ENCODE results near the gene ZNF549.

ZNF549 gene

GRCh38 chr19:57559008-57559403, 31.9 kb downstream of the ZNF549 start:
- Histone ChIP-seq H3K9me2 (ENCODE audit: low read depth, low read length) (no peaks in the 10 kb centered on the region), H3K9me3 (ENCODE audit: low read length) (peaks cover 21% of the 10 kb centered on the region), H3K79me2 (ENCODE audit: insufficient read depth, low read length) (no peaks in the 10 kb centered on the region), H3K4me2 (ENCODE audit: low read length) (peak overlapping the region; percentile 63), H3K27ac (ENCODE audit: low read depth, low read length, poor library complexity, severe bottlenecking) (no peak overlapping the region), H3F3A (ENCODE audit: insufficient read depth, low read length) (no peaks in the 10 kb centered on the region), H3K4me3 (ENCODE audit: low read depth, low read length, poor library complexity, severe bottlenecking) (peak overlapping the region; percentile 75), H2AFZ (ENCODE audit: low read length) (no peak overlapping the region), H3K27me3 (ENCODE audit: insufficient read depth, low read length) (no peaks in the 10 kb centered on the region), H3K9ac (ENCODE audit: low read length) (peak overlapping the region; percentile 65), H4K20me1 (ENCODE audit: insufficient read depth, low read length) (no peaks in the 10 kb centered on the region), H3K36me3 (ENCODE audit: insufficient read depth, low read length) (peaks cover 26% of the 10 kb centered on the region), H3K4me1 (ENCODE audit: insufficient read depth, low read length, severe bottlenecking) (peaks cover 13% of the 10 kb centered on the region)
- TF ChIP-seq EZH2 (IDR thresholded peaks at IDR 0.05; ENCODE audit: borderline replicate concordance, low read length), result no peak
- TF ChIP-seq CTCF (IDR thresholded peaks at IDR 0.05; ENCODE audit: low read length), result no peak

- Histone ChIP-seq H3K9ac (ENCODE audit: low read length) (peak within 1 kb of the TSS; percentile 65), H3K27ac (ENCODE audit: low read depth, low read length, poor library complexity, severe bottlenecking) (no peak within 1 kb of the TSS), H3K9me2 (ENCODE audit: low read depth, low read length) (no peaks in the 10 kb centered on the region), H3F3A (ENCODE audit: insufficient read depth, low read length) (no peaks in the 10 kb centered on the region), H3K79me2 (ENCODE audit: insufficient read depth, low read length) (no peaks in the 10 kb centered on the region), H3K4me1 (ENCODE audit: insufficient read depth, low read length, severe bottlenecking) (peaks cover 13% of the 10 kb centered on the region), H2AFZ (ENCODE audit: low read length) (no peak within 1 kb of the TSS; the same call in 1 of the 2 replicates), H4K20me1 (ENCODE audit: insufficient read depth, low read length) (no peaks in the 10 kb centered on the region), H3K27me3 (ENCODE audit: insufficient read depth, low read length) (no peaks in the 10 kb centered on the region), H3K4me3 (ENCODE audit: low read depth, low read length, poor library complexity, severe bottlenecking) (peak within 1 kb of the TSS; percentile 75), H3K36me3 (ENCODE audit: insufficient read depth, low read length) (peaks cover 21% of the 10 kb centered on the region), H3K9me3 (ENCODE audit: low read length) (peaks cover 21% of the 10 kb centered on the region), H3K4me2 (ENCODE audit: low read length) (peak within 1 kb of the TSS; percentile 63)
- TF ChIP-seq CTCF (IDR thresholded peaks at IDR 0.05; ENCODE audit: low read length) (no peak), EZH2 (IDR thresholded peaks at IDR 0.05; ENCODE audit: borderline replicate concordance, low read length) (no peak)
Observed at GRCh38 chr19:57559404-57560025, 32.4 kb downstream of the ZNF549 start, which contains the start of gene ZNF550. Gene ZNF550, minus strand, starts transcription at chr19:57559863. Its CDS starts 181 bp downstream, at chr19:57559682.

- TF ChIP-seq CTCF (IDR thresholded peaks at IDR 0.05; ENCODE audit: low read length), result no peak
- no peak for TF ChIP-seq EZH2 (IDR thresholded peaks at IDR 0.05; ENCODE audit: borderline replicate concordance, low read length)
- H3K4me2 ChIP-seq (ENCODE audit: low read length), result peak overlapping the region; percentile 63
- H4K20me1 ChIP-seq (ENCODE audit: insufficient read depth, low read length), result no peaks in the 10 kb centered on the region
- peaks cover 13% of the 10 kb centered on the region for H3K4me1 ChIP-seq (ENCODE audit: insufficient read depth, low read length, severe bottlenecking)
- H3F3A ChIP-seq (ENCODE audit: insufficient read depth, low read length), result no peaks in the 10 kb centered on the region
- H3K9ac ChIP-seq (ENCODE audit: low read length), result no peak overlapping the region
- H3K27me3 ChIP-seq (ENCODE audit: insufficient read depth, low read length), result no peaks in the 10 kb centered on the region
- H3K36me3 ChIP-seq (ENCODE audit: insufficient read depth, low read length), result peaks cover 15% of the 10 kb centered on the region
- H3K9me3 ChIP-seq (ENCODE audit: low read length), result peaks cover 20% of the 10 kb centered on the region
- H3K4me3 ChIP-seq (ENCODE audit: low read depth, low read length, poor library complexity, severe bottlenecking), result peak overlapping the region; percentile 75
- H3K9me2 ChIP-seq (ENCODE audit: low read depth, low read length), result no peaks in the 10 kb centered on the region
- H3K79me2 ChIP-seq (ENCODE audit: insufficient read depth, low read length), result no peaks in the 10 kb centered on the region
- no peak overlapping the region for H3K27ac ChIP-seq (ENCODE audit: low read depth, low read length, poor library complexity, severe bottlenecking)
- H2AFZ ChIP-seq (ENCODE audit: low read length), result no peak overlapping the region; the same call in 1 of the 2 replicates
Observed at GRCh38 chr19:57560049-57560491, 32.9 kb downstream of the ZNF549 start.
